H1 (cell line): ENCODE measurements around the gene BCAS4. TPM values are rescaled to one million over a fixed set of nuclear protein-coding genes. Genes with fewer than 3 reads are reported as not detected.

ENCODE experiments used
- CHD7 ChIP-seq: fragments of 300-600 bp; sonication (generic); IDR thresholded peaks from 2 replicates; pipeline ENCODE4 v1.7.1; 2012; ENCODE audit warnings: low read length, moderate library complexity, mild to moderate bottlenecking, inconsistent platforms; ENCODE audit not compliant: insufficient replicate concordance
- EP300 ChIP-seq, 2 experiments: IDR thresholded peaks; 1 replicate in 1 of 2; 2 replicates in 1 of 2; pipeline ENCODE4 v1.6.1; 2011 to 2012; ENCODE audit warnings: low read depth in 2 of 2, low read length in 2 of 2, mild to moderate bottlenecking in 2 of 2, borderline replicate concordance in 1 of 2, inconsistent platforms in 1 of 2, moderate library complexity in 1 of 2
- KDM1A ChIP-seq: fragments of 200-600, 300-600 bp; sonication (generic); IDR thresholded peaks from 2 replicates; pipeline ENCODE4 v1.7.1; 2016; ENCODE audit warnings: mild to moderate bottlenecking, low read length, borderline replicate concordance
- POLR2A ChIP-seq, 2 experiments: IDR thresholded peaks; 1 replicate in 1 of 2; 2 replicates in 1 of 2; pipeline ENCODE4 v1.6.1; 2011; ENCODE audit warnings: low read depth in 2 of 2, low read length in 2 of 2, mild to moderate bottlenecking in 2 of 2; ENCODE audit errors: control extremely low read depth in 1 of 2
- polyA plus RNA-seq, 7 experiments: library from polyadenylated mRNA; depleted of rRNA in 3 of 7; stranded (reverse) in 5 of 7; unstranded in 2 of 7; fragments of >200 nt in 5 of 7; fragments of 200-250 nt in 2 of 7; gene quantifications; 1 replicate in 5 of 7; 2 replicates in 1 of 7; 4 replicates in 1 of 7; pipeline versions ENCODE4 v1.2.1 to v1.2.3, GENCODE V29; 2011 to 2013; ENCODE audit warnings: missing spikeins in 2 of 7, mixed read lengths in 2 of 7
- total RNA-seq: library from RNA; stranded (reverse); fragmentation: NEBNext Ultra II Directional; extraction: Animal tissue kit (Norgen Biotek cat#: 25700); gene quantifications from 2 replicates; pipeline ENCODE4 v1.2.1, GENCODE V29; 2021

The BCAS4 gene
- total and polyA plus RNA-seq, 2 of the 8 experiments (the other 6 are each of a cell fraction or from before 2014, with no cell fraction given), result 21.2 to 23.6 TPM

- no peak for TF ChIP-seq CHD7
- TF ChIP-seq EP300 (IDR thresholded peaks at IDR 0.05; ENCODE audit: borderline replicate concordance in 1 of 2, low read depth in 2 of 2, low read length in 2 of 2), result no peak
- TF ChIP-seq POLR2A (IDR thresholded peaks at IDR 0.05; ENCODE audit: control extremely low read depth in 1 of 2, low read depth in 2 of 2, low read length in 2 of 2), result no peak
- no peak for TF ChIP-seq KDM1A
Measured at GRCh38 chr20:50756447-50756846, 38.4 kb upstream of the BCAS4 start (continued).
